Anterior cingulate cortex (tissue), 58 donors: ENCODE measurements around the gene MARCKSL1.
A peak's percentile ranks its signal among the peaks of the same experiment; 100 is the strongest.
"Not testable (repeated sequence)": the region's sequence is repeated elsewhere in the genome, so short reads cannot be mapped to it uniquely, and the experiment has no call there.

Experiments
- DNase-seq, 58 donors: peaks; one replicate each; lab custom pipeline; 2025; lab: John Stamatoyannopoulos, UW

Gene MARCKSL1

GRCh38 chr1:32298211-32298610, 37.8 kb downstream of the MARCKSL1 start:
- not testable (repeated sequence) for DNase-seq

- DNase-seq = peak; percentile 16 to 89 (median 78)
Observed at GRCh38 chr1:32291708-32292538, 44.1 kb downstream of the MARCKSL1 start, which contains the start of gene HDAC1. Gene HDAC1 (plus strand): TSS chr1:32292083. CDS start chr1:32292170, 87 bp downstream.

GRCh38 chr1:32291145-32291707, 44.8 kb downstream of the MARCKSL1 start:
- no peak for DNase-seq

- DNase-seq = no peak
Observed at GRCh38 chr1:32289256-32289655, 46.8 kb downstream of the MARCKSL1 start.

GRCh38 chr1:32286763-32287162, 49.3 kb downstream of the MARCKSL1 start:
- DNase-seq = no peak

- no peak for DNase-seq
Observed at GRCh38 chr1:32285658-32286057, 50.4 kb downstream of the MARCKSL1 start.

- not testable (repeated sequence) for DNase-seq
Observed at GRCh38 chr1:32284777-32285176, 51.3 kb downstream of the MARCKSL1 start.
